K562 (cell line): Measurements from ENCODE around the gene BDKRB2. TPM values are rescaled to one million over a fixed set of nuclear protein-coding genes. Genes with fewer than 3 reads are reported as not detected.

Source experiments
- ATAC-seq: fragments of 200-7000 bp; cut with Tn5 transposase; 3 replicates; pipeline ENCODE4 v1.9.1; 2020; ENCODE audit warnings: moderate library complexity
- BruUV-seq: library from RNA; stranded (reverse); fragments of 400-500 nt; replicated peaks from 2 replicates; lab custom pipeline; 2021; lab: Mats Ljungman, UMichigan
- CTCF ChIA-PET: fragments of 300-600 bp; formaldehyde crosslinking; extraction: SDS; loops from one replicate; lab custom pipeline; 2021; ENCODE audit warnings: low intra/inter-chr PET ratio; lab: Yijun Ruan, JAX
- POLR2A ChIA-PET: fragments of 300-600, 350-650 bp; sonication (Branson Sonifier 250); formaldehyde crosslinking; extraction: SDS; loops from one replicate; lab custom pipeline; 2021; ENCODE audit warnings: antibody characterized with exemption, inconsistent platforms; lab: Yijun Ruan, JAX
- DNase-seq, 4 experiments: peaks; one replicate each; pipeline versions ENCODE4 v3.0.0 to v3.0.0-alpha.2; 2011 to 2018; ENCODE audit warnings: low spot score in 3 of 4, mixed read lengths in 3 of 4; ENCODE audit errors: extremely low read depth in 1 of 4
- FAIRE-seq: peaks from 2 replicates; lab custom pipeline; 2011; peaks lifted over from hg19 to GRCh38; lab: Jason Lieb, UNC
- H2AFZ ChIP-seq: 2 replicates; pipeline ENCODE4 v1.6.0; 2011; ENCODE audit warnings: low read depth, low read length, control low read depth, inconsistent platforms
- H3K27ac ChIP-seq: fragments of 200-600 bp; 3 replicates; pipeline ENCODE4 v1.8.0; 2011; ENCODE audit warnings: low read depth, mild to moderate bottlenecking, control low read depth, inconsistent platforms, low read length, moderate library complexity, mixed read lengths; ENCODE audit errors: extremely low read depth
- H3K27me3 ChIP-seq, 2 experiments: fragments of 300-600 bp in 1 of 2; 2 replicates in 1 of 2; 3 replicates in 1 of 2; pipeline versions ENCODE4 v1.6.0 to v1.8.0; 2011; ENCODE audit warnings: inconsistent platforms in 2 of 2, low read length in 2 of 2, mild to moderate bottlenecking in 1 of 2, mixed read lengths in 1 of 2, moderate library complexity in 1 of 2; ENCODE audit not compliant: control insufficient read depth in 2 of 2, insufficient read depth in 2 of 2
- H3K36me3 ChIP-seq: fragments of 300-600 bp; 3 replicates; pipeline ENCODE4 v1.8.0; 2011; ENCODE audit warnings: mild to moderate bottlenecking, low read length, inconsistent platforms; ENCODE audit not compliant: control insufficient read depth, insufficient read depth
- H3K4me1 ChIP-seq, 2 experiments: fragments of 200-600 bp in 1 of 2; replicated peaks in 1 of 2; 2 replicates in 1 of 2; 3 replicates in 1 of 2; pipeline versions ENCODE4 v1.5.1 to v1.8.0; 2011; ENCODE audit warnings: inconsistent platforms in 2 of 2, low read length in 2 of 2, mild to moderate bottlenecking in 1 of 2, mixed read lengths in 1 of 2, moderate library complexity in 1 of 2; ENCODE audit not compliant: control insufficient read depth in 2 of 2, insufficient read depth in 2 of 2
- H3K4me2 ChIP-seq: 2 replicates; pipeline ENCODE4 v1.6.1; 2011; ENCODE audit warnings: low read length, control low read depth, inconsistent platforms, mixed read lengths; ENCODE audit not compliant: insufficient read depth
- H3K4me3 ChIP-seq: fragments of 200-600 bp; sonication (generic), shearing (Covaris generic); 2 replicates; pipeline ENCODE4 v1.5.1; 2016; ENCODE audit warnings: control low read depth, inconsistent platforms
- H3K79me2 ChIP-seq: fragments of 200-600 bp; 3 replicates; pipeline ENCODE4 v1.8.0; 2011; ENCODE audit warnings: low read length, inconsistent platforms; ENCODE audit not compliant: control insufficient read depth, insufficient read depth
- H3K9ac ChIP-seq, 2 experiments: 2 replicates each; pipeline versions ENCODE4 v1.6.0 to v1.6.1; 2011; ENCODE audit warnings: low read depth in 2 of 2, low read length in 2 of 2, control low read depth in 1 of 2, inconsistent platforms in 1 of 2, mild to moderate bottlenecking in 1 of 2, mixed read lengths in 1 of 2; ENCODE audit not compliant: insufficient read depth in 1 of 2
- H3K9me1 ChIP-seq: one replicate; pipeline ENCODE4 v1.6.0; 2011; ENCODE audit warnings: inconsistent platforms, mild to moderate bottlenecking, low read length, moderate library complexity; ENCODE audit not compliant: control insufficient read depth, insufficient read depth
- H3K9me3 ChIP-seq: replicated peaks from 2 replicates; pipeline ENCODE4 v1.5.1; 2011; ENCODE audit warnings: low read depth, low read length, inconsistent platforms; ENCODE audit not compliant: control insufficient read depth, insufficient read depth
- H4K20me1 ChIP-seq: replicated peaks from 2 replicates; pipeline ENCODE4 v1.6.1; 2011; ENCODE audit warnings: low read length, inconsistent platforms, mixed read lengths; ENCODE audit not compliant: control insufficient read depth, insufficient read depth
- ARNT ChIP-seq, 2 experiments: fragments of 450-650 bp; IDR thresholded peaks; 2 replicates each; pipeline ENCODE4 v1.6.1; 2016; ENCODE audit warnings: mild to moderate bottlenecking in 1 of 2
- ATF1 ChIP-seq, 2 experiments: fragments of 450-650 bp in 1 of 2; IDR thresholded peaks; 2 replicates each; pipeline ENCODE4 v1.6.1; 2016; ENCODE audit warnings: missing compliant biosample characterization in 1 of 2, missing genetic modification characterization in 1 of 2
- C11orf30 ChIP-seq: fragments of 450-650 bp; IDR thresholded peaks from 2 replicates; pipeline ENCODE4 v1.6.1; 2016; ENCODE audit warnings: low read depth, mild to moderate bottlenecking
- FOXJ3 ChIP-seq: sonication (generic); formaldehyde crosslinking; IDR thresholded peaks from 2 replicates; pipeline ENCODE4 v1.4.0; 2020; ENCODE audit warnings: mild to moderate bottlenecking, missing genetic modification reagents
- SMARCE1 ChIP-seq: fragments of 450-650 bp; IDR thresholded peaks from 2 replicates; pipeline ENCODE4 v1.7.1; 2016; ENCODE audit warnings: mild to moderate bottlenecking
- TEAD4 ChIP-seq, 2 experiments: sonication (generic) in 1 of 2; formaldehyde crosslinking in 1 of 2; IDR thresholded peaks; 2 replicates each; pipeline versions ENCODE4 v1.6.1 to v1.8.0; 2012 to 2022; ENCODE audit warnings: borderline replicate concordance in 1 of 2, inconsistent platforms in 1 of 2, low read length in 1 of 2, mild to moderate bottlenecking in 1 of 2, missing genetic modification reagents in 1 of 2
- TSC22D4 ChIP-seq: fragments of 450-650 bp; IDR thresholded peaks from 2 replicates; pipeline ENCODE4 v1.6.1; 2016; ENCODE audit warnings: missing genetic modification characterization, missing biosample characterization, control low read depth
- WHSC1 ChIP-seq: IDR thresholded peaks from one replicate; pipeline ENCODE4 v1.6.1; 2012; ENCODE audit warnings: low read length, control low read depth, inconsistent platforms
- YY1 ChIP-seq, 3 experiments: IDR thresholded peaks; 2 replicates each; pipeline ENCODE4 v1.6.1; 2011; ENCODE audit warnings: low read length in 2 of 3, mild to moderate bottlenecking in 2 of 3, moderate library complexity in 2 of 3, borderline replicate concordance in 1 of 3, control low read depth in 1 of 3, low read depth in 1 of 3; ENCODE audit not compliant: insufficient read depth in 3 of 3, insufficient replicate concordance in 2 of 3, control insufficient read depth in 1 of 3, insufficient read length in 1 of 3; ENCODE audit errors: extremely low read depth in 1 of 3
- ZNF699 ChIP-seq: fragments of 250-450 bp; sonication (Bioruptor Pico); IDR thresholded peaks from 2 replicates; pipeline ENCODE4 v1.8.0; 2021; ENCODE audit warnings: mild to moderate bottlenecking, moderate library complexity; ENCODE audit not compliant: insufficient replicate concordance
- WGBS: fragments of 100-300 bp; shearing (Covaris generic); methylation state at CpG from one replicate; pipeline ENCODE4 v1.1.6; 2016; ENCODE audit warnings: low coverage, mixed read lengths; ENCODE audit not compliant: insufficient coverage; ENCODE audit errors: missing lambda C conversion rate; 5-methylcytosine and 5-hydroxymethylcytosine counted together
- in situ Hi-C: fragments of 300-500 bp; cut with MboI; formaldehyde crosslinking; loops from 4 replicates; pipeline ENCODE4 v1.15.0; 2018; ENCODE audit warnings: inconsistent platforms, mixed read lengths
- intact Hi-C: fragments of 100-400 bp; cut with micrococcal nuclease; formaldehyde crosslinking; loops from 2 replicates; pipeline ENCODE4 v1.14.2; 2022
- polyA plus RNA-seq, 8 experiments: library from polyadenylated mRNA; depleted of rRNA in 4 of 8; stranded (reverse) in 5 of 8; unstranded in 3 of 8; fragments of >200 nt; fragmentation: Nextera tagmentation in 2 of 8; fragmentation: Illumina TruSeq in 1 of 8; extraction: Ambion mirVana in 2 of 8; extraction: Trizol in 1 of 8; gene quantifications; 2 replicates each; pipeline versions ENCODE4 v1.2.1 to v1.2.3, GENCODE V29; 2011 to 2014; ENCODE audit warnings: inconsistent platforms in 1 of 8, missing spikeins in 1 of 8
- total RNA-seq, 7 experiments: library from RNA; depleted of rRNA in 6 of 7; stranded (reverse); fragments of >200 nt in 6 of 7; fragmentation: Illumina TruSeq in 2 of 7; extraction: Trizol in 2 of 7; gene quantifications; 2 replicates each; pipeline versions ENCODE4 v1.2.1 to v1.2.3, GENCODE V29; 2011 to 2021; ENCODE audit warnings: low replicate concordance in 1 of 7
- TF ChIP-seq, protein P1 (sequence below): IDR thresholded peaks from 2 replicates; pipeline ENCODE4 v1.6.1; 2011; ENCODE audit not compliant: insufficient read length; ENCODE audit errors: extremely low read depth

The BDKRB2 gene
- total and polyA plus RNA-seq, 9 of the 15 experiments (the other 6 are each of a cell fraction or from before 2014, with no cell fraction given): 0.02 TPM; not detected in 8

DNA sequence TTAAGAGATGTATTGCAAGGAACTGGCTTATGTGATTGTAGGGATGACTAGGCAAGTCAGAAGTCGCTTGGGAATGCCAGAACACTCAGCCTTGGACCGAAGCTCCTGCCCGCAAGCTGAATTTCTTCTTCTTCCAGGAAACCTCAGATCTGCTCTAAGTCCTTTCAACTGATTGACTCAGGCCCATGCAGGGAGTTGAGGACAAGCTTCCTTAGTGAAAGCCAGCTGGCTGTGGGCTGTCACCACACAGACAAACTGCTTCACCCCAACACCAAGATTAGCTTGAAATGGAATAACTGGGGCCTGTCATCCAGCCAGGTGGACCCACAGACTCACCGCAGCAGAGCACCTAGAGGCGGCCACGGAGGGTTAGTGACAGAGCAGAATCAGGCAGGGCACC is 24.7 kb downstream of the BDKRB2 start:
- BruUV-seq: no TSS peak
- Histone ChIP-seq H3K36me3 (no peaks in the 10 kb centered on the region), H3K79me2 (no peaks in the 10 kb centered on the region), H3K27ac (no peak overlapping the region), H3K27me3 (peaks cover 4 to 36% of the 10 kb centered on the region in 2 experiments; a peak in 4 of 5 replicates), H2AFZ (no peak overlapping the region), H4K20me1 (no peaks in the 10 kb centered on the region), H3K9me1 (no peaks in the 10 kb centered on the region), H3K4me2 (no peak overlapping the region), H3K4me1 (no peaks in the 10 kb centered on the region), H3K9ac (no peak overlapping the region), H3K4me3 (no peak overlapping the region), H3K9me3 (no peaks in the 10 kb centered on the region)
- intact Hi-C loops: no loop called here
- ChIA-PET POLR2A (no interaction called here), CTCF (no interaction called here)
- DNase-seq (no peak), ATAC-seq (no peak), FAIRE-seq (no peak)
- TF ChIP-seq ATF1 (CRISPR knock-in tag; IDR thresholded peaks at IDR 0.05) (no peak), ATF1 (tag; IDR thresholded peaks at IDR 0.05) (no peak), TEAD4 (IDR thresholded peaks at IDR 0.05; ENCODE audit: low read length) (no peak), TEAD4 (CRISPR knock-in tag; IDR thresholded peaks at IDR 0.05; ENCODE audit: borderline replicate concordance) (no peak), SMARCE1 (no peak), FOXJ3 (CRISPR knock-in tag) (no peak), C11orf30 (no peak), TSC22D4 (no peak), ARNT (IDR thresholded peaks at IDR 0.05) (no peak), ZNF699 (CRISPR knock-in tag) (no peak), WHSC1 (no peak), YY1 (IDR thresholded peaks at IDR 0.05; ENCODE audit: borderline replicate concordance in 1 of 3, control insufficient read depth in 1 of 3, extremely low read depth in 1 of 3, insufficient read depth in 3 of 3, insufficient read length in 1 of 3, insufficient replicate concordance in 2 of 3, low read depth in 1 of 3, low read length in 2 of 3) (no peak)
- TF ChIP-seq, protein P1, sequence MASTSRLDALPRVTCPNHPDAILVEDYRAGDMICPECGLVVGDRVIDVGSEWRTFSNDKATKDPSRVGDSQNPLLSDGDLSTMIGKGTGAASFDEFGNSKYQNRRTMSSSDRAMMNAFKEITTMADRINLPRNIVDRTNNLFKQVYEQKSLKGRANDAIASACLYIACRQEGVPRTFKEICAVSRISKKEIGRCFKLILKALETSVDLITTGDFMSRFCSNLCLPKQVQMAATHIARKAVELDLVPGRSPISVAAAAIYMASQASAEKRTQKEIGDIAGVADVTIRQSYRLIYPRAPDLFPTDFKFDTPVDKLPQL: no peak
- in situ Hi-C loops: no loop called here
- WGBS: 10% methylated on average over 5 of the region's 6 CpGs
